Measurements from ENCODE around the gene CALM1.
"Not testable (repeated sequence)": the region's sequence is repeated elsewhere in the genome, so short reads cannot be mapped to it uniquely, and the experiment has no call there.

Gene CALM1

GRCh38 chr14:90383731-90384542 is 12.9 kb upstream of the CALM1 start:
- DNase-seq, result peak; percentile 70

- DNase-seq, result peak; percentile 72
These were observed 12.3 kb upstream of the CALM1 start for GRCh38 chr14:90384543-90384911.

GRCh38 chr14:90386321-90386720 is 10.5 kb upstream of the CALM1 start:
- no peak for DNase-seq

- no peak for DNase-seq
These were observed 9.5 kb upstream of the CALM1 start for GRCh38 chr14:90387206-90387760.

- no peak for DNase-seq
These were observed 8.4 kb upstream of the CALM1 start for GRCh38 chr14:90388437-90388836.

- no peak for DNase-seq
These were observed 7.8 kb upstream of the CALM1 start for GRCh38 chr14:90388982-90389381.

- DNase-seq, result no peak
These were observed 2.9 kb upstream of the CALM1 start for GRCh38 chr14:90393966-90394365.

- not testable (repeated sequence) for DNase-seq
These were observed 2.0 kb upstream of the CALM1 start for GRCh38 chr14:90394782-90395181.

- DNase-seq, result peak; percentile 81
These were observed 841 bp downstream of the CALM1 start for GRCh38 chr14:90397425-90398314.

- peak; percentile 77 for DNase-seq
These were observed 1.5 kb downstream of the CALM1 start for GRCh38 chr14:90398315-90398839.

- no peak for DNase-seq
These were observed 2.2 kb downstream of the CALM1 start for GRCh38 chr14:90398841-90399540.

GRCh38 chr14:90399541-90400444 is 3.0 kb downstream of the CALM1 start:
- DNase-seq, result peak; percentile 91

GRCh38 chr14:90400904-90401561 is 4.2 kb downstream of the CALM1 start:
- no peak for DNase-seq

GRCh38 chr14:90402016-90402415 is 5.2 kb downstream of the CALM1 start:
- DNase-seq, result no peak

GRCh38 chr14:90403065-90403464 is 6.2 kb downstream of the CALM1 start:
- no peak for DNase-seq

GRCh38 chr14:90405101-90405500 is 8.3 kb downstream of the CALM1 start:
- DNase-seq, result no peak

- DNase-seq, result no peak
These were observed 8.9 kb downstream of the CALM1 start for GRCh38 chr14:90405755-90406154.

- no peak for DNase-seq
These were observed 9.6 kb downstream of the CALM1 start for GRCh38 chr14:90406384-90406798.

GRCh38 chr14:90407230-90407629 is 10.4 kb downstream of the CALM1 start:
- DNase-seq, result no peak

- DNase-seq, result no peak
These were observed 11.9 kb downstream of the CALM1 start for GRCh38 chr14:90408713-90409112.

- no peak for DNase-seq
These were observed 12.4 kb downstream of the CALM1 start for GRCh38 chr14:90409209-90409730.
